Ishikawa (cell line): Measurements from ENCODE around the gene TGFB1.
A peak's percentile ranks its signal among the peaks of the same experiment; 100 is the strongest.

Source experiments
- CEBPB ChIP-seq: IDR thresholded peaks from 2 replicates; pipeline ENCODE4 v1.6.1; 2012
- CREB1 ChIP-seq: IDR thresholded peaks from 2 replicates; pipeline ENCODE4 v1.6.1; 2012; ENCODE audit warnings: low read depth
- EGR1 ChIP-seq: IDR thresholded peaks from 2 replicates; pipeline ENCODE4 v1.6.1; 2012
- EP300 ChIP-seq: IDR thresholded peaks from 2 replicates; pipeline ENCODE4 v1.6.1; 2012; ENCODE audit warnings: borderline replicate concordance
- FOXM1 ChIP-seq: IDR thresholded peaks from 2 replicates; pipeline ENCODE4 v1.6.1; 2012; ENCODE audit warnings: low read depth, borderline replicate concordance
- NFIC ChIP-seq: IDR thresholded peaks from 2 replicates; pipeline ENCODE4 v1.6.1; 2012
- RAD21 ChIP-seq: IDR thresholded peaks from 2 replicates; pipeline ENCODE4 v1.6.1; 2012; ENCODE audit warnings: low read depth
- TAF1 ChIP-seq: IDR thresholded peaks from 2 replicates; pipeline ENCODE4 v1.6.1; 2012; ENCODE audit warnings: low read depth, mild to moderate bottlenecking
- TCF12 ChIP-seq: IDR thresholded peaks from 2 replicates; pipeline ENCODE4 v1.6.1; 2012; ENCODE audit warnings: low read depth
- TEAD4 ChIP-seq: IDR thresholded peaks from 2 replicates; pipeline ENCODE4 v1.6.1; 2012
- USF1 ChIP-seq: IDR thresholded peaks from 2 replicates; pipeline ENCODE4 v1.6.1; 2012
- YY1 ChIP-seq: IDR thresholded peaks from 2 replicates; pipeline ENCODE4 v1.6.1; 2012; ENCODE audit warnings: low read depth
- ZBTB7A ChIP-seq: IDR thresholded peaks from 2 replicates; pipeline ENCODE4 v1.6.1; 2012; ENCODE audit warnings: low read depth
- TF ChIP-seq, protein P1 (sequence below): IDR thresholded peaks from 2 replicates; pipeline ENCODE4 v1.6.1; 2012; ENCODE audit warnings: low read depth, mild to moderate bottlenecking
- TF ChIP-seq, protein P2 (sequence below): IDR thresholded peaks from 2 replicates; pipeline ENCODE4 v1.6.1; 2012

TGFB1 gene

DNA sequence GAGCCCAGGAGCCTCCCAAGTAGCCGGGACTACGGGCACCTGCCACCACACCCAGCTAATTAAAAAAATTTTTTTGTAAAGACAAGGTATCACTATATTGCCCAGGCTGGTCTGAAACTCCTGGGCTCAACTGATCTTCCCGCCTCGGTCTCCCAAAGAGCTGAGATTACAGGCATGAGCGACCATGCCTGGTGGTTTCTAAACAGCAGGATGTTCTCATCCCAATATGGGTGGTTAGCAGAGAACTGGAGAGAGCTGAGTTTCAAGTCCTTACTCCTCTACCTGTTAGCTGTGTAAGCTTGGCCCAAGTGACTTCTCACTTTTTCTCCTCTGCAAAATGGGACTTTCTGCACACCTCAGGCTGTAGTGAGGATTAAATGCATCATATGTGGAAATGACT, 30.6 kb upstream of the TGFB1 start:
- TF ChIP-seq ZBTB7A (no peak), CREB1 (no peak)

GRCh38 chr19:41377977-41378709, 24.4 kb upstream of the TGFB1 start:
- TF ChIP-seq CEBPB, result no peak
- TF ChIP-seq CREB1, result no peak
- no peak for TF ChIP-seq RAD21
- no peak for TF ChIP-seq TAF1
- TF ChIP-seq USF1, result no peak

GRCh38 chr19:41376998-41377365, 23.3 kb upstream of the TGFB1 start:
- no peak for TF ChIP-seq YY1

GRCh38 chr19:41376241-41376997, 22.7 kb upstream of the TGFB1 start, which contains the start of gene TMEM91:
TMEM91 (plus strand) TSS chr19:41376533; CDS start chr19:41378310, 1,777 bp downstream.
- TF ChIP-seq CEBPB (peak; percentile 86), TCF12 (no peak), CREB1 (no peak)

- TF ChIP-seq USF1 (peak; percentile 12; the same call in 1 of the 2 replicates), RAD21 (peak; percentile 15; the same call in 1 of the 2 replicates), TEAD4 (peak; percentile 59; the same call in 1 of the 2 replicates), CREB1 (no peak), TCF12 (peak; percentile 94), EP300 (peak; percentile 24; the same call in 1 of the 2 replicates), NFIC (peak; percentile 99)
- TF ChIP-seq, protein P1, sequence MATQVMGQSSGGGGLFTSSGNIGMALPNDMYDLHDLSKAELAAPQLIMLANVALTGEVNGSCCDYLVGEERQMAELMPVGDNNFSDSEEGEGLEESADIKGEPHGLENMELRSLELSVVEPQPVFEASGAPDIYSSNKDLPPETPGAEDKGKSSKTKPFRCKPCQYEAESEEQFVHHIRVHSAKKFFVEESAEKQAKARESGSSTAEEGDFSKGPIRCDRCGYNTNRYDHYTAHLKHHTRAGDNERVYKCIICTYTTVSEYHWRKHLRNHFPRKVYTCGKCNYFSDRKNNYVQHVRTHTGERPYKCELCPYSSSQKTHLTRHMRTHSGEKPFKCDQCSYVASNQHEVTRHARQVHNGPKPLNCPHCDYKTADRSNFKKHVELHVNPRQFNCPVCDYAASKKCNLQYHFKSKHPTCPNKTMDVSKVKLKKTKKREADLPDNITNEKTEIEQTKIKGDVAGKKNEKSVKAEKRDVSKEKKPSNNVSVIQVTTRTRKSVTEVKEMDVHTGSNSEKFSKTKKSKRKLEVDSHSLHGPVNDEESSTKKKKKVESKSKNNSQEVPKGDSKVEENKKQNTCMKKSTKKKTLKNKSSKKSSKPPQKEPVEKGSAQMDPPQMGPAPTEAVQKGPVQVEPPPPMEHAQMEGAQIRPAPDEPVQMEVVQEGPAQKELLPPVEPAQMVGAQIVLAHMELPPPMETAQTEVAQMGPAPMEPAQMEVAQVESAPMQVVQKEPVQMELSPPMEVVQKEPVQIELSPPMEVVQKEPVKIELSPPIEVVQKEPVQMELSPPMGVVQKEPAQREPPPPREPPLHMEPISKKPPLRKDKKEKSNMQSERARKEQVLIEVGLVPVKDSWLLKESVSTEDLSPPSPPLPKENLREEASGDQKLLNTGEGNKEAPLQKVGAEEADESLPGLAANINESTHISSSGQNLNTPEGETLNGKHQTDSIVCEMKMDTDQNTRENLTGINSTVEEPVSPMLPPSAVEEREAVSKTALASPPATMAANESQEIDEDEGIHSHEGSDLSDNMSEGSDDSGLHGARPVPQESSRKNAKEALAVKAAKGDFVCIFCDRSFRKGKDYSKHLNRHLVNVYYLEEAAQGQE, result no peak
- TF ChIP-seq, protein P2, sequence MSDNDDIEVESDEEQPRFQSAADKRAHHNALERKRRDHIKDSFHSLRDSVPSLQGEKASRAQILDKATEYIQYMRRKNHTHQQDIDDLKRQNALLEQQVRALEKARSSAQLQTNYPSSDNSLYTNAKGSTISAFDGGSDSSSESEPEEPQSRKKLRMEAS, result peak; percentile 51
These were observed 20.3 kb upstream of the TGFB1 start for GRCh38 chr19:41373993-41374392.

DNA sequence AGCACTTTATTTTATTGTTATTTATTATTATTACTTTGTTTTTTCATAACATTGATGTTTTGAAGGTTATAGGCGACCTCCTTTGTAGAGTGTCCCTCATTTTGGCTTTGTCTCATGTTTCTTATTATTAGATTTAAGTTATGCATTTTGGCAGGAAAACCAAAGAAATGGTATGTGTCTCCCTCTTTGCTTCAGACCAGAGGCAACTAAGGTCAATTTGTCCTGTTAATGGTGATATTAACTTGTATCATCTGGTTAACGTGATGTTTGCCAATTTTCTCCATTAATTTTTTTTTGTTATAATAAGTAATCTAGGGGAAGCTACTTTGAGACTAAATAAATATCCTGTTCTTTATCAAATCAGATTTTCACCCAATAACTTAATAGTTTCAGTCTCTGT, 18.8 kb upstream of the TGFB1 start:
- TF ChIP-seq TCF12 (no peak), TAF1 (no peak), YY1 (no peak), FOXM1 (no peak), NFIC (no peak), ZBTB7A (no peak), TEAD4 (no peak), CEBPB (no peak), EGR1 (no peak), EP300 (no peak), USF1 (no peak), CREB1 (no peak)
- TF ChIP-seq, protein P1, result no peak
- TF ChIP-seq, protein P2, result no peak
